ENCODE measurements around the gene TANC1.
A peak's percentile ranks its signal among the peaks of the same experiment; 100 is the strongest.

The TANC1 gene

DNA sequence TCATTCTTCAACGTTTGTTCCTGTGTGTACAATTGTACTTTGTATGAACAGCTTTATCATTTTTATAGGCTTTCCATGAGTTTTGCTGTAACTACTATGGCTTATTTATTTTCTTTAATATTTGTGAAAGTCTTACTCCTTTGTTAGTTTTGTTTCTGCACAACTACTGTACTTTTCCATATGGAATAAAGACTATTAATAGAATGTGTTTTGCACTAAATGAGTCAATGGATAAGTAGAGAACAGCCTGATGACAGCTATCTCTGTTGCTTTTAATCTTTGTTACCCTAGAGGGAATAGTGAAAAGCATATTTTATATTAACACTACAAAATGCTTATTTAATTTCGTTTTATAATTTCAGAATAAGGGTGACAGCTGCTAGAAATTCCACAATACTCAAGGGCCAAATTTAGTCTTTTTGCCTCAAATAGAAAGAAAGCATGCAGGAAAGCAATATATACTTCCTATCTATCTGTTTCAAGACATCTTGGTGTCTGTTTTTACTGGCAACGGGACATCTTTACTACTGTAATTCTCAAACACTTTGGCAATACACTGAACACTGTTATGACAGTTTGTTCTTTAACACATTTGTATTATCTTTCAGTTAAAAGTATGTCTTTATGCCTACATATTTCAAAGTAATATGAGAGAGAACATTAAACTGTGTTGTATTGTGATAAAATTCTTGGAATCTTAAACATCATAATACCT, 264.2 kb downstream of the TANC1 start:
- Histone ChIP-seq H3K36me3 (ENCODE audit: control insufficient read depth in 5 of 5, insufficient read depth in 5 of 5, low read length in 5 of 5) (peaks cover 14 to 68% (median 44%) of the 10 kb centered on the region in 5 donors), H3K9me3 (ENCODE audit: control insufficient read depth in 5 of 5, low read length in 5 of 5) (no peaks in the 10 kb centered on the region), H3K9ac (ENCODE audit: low read length in 5 of 5) (no peak overlapping the region), H3K27ac (ENCODE audit: low read depth, low read length) (no peak overlapping the region), H3K4me3 (ENCODE audit: low read depth in 1 of 5, low read length in 5 of 5) (no peak overlapping the region), H3K4me1 (ENCODE audit: control insufficient read depth in 5 of 5, insufficient read depth in 5 of 5, low read length in 5 of 5) (peaks cover 0 to 6% (median 0%) of the 10 kb centered on the region in 5 donors), H3K27me3 (ENCODE audit: control insufficient read depth in 5 of 5, insufficient read depth in 4 of 5, low read length in 5 of 5) (no peaks in the 10 kb centered on the region)

DNA sequence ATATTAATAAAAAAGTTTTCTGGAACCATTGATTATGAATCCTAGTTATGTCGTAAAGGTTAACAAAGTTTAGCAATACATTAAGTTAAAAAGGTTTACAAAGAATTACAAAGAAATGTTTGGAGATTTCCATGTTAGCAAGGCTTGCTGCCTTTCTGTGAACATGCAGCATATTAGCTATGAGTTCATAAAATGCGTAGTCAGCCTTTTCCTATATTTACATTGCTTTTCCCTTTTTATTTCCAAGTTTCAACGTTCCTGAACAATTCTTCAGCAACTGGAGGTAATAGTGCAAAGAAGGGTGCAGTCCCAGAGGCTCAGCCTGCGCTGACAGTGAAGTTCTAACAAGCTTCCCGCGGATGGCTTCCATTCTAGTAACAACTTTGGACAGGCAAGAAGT, 266.4 kb downstream of the TANC1 start:
- Histone ChIP-seq H3K9ac (ENCODE audit: low read length in 5 of 5) (no peak overlapping the region), H3K4me3 (ENCODE audit: low read depth in 1 of 5, low read length in 5 of 5) (no peak overlapping the region), H3K27me3 (ENCODE audit: control insufficient read depth in 5 of 5, insufficient read depth in 4 of 5, low read length in 5 of 5) (no peaks in the 10 kb centered on the region), H3K36me3 (ENCODE audit: control insufficient read depth in 5 of 5, insufficient read depth in 5 of 5, low read length in 5 of 5) (peaks cover 24 to 60% (median 39%) of the 10 kb centered on the region in 5 donors), H3K4me1 (ENCODE audit: control insufficient read depth in 5 of 5, insufficient read depth in 5 of 5, low read length in 5 of 5) (peaks cover 0 to 6% (median 0%) of the 10 kb centered on the region in 5 donors), H3K9me3 (ENCODE audit: control insufficient read depth in 5 of 5, low read length in 5 of 5) (no peaks in the 10 kb centered on the region), H3K27ac (ENCODE audit: low read depth, low read length) (no peak overlapping the region)

DNA sequence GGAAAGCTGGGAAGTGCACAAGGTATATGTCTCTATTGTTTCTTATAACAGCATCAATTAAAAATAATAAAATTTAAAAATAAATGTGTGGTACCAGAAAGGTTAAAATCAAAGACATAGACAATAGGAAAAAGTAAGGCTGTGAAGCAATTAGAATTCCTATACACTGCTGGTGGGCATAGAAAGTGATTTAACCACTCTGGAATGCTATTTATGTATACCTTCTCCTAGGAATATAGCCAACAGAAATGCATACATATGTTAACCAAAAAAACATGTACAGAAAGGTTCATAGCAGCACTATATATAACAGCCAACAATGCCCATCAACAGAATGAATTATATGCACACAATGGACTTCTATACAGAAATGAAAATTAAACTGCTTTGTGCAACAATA, 275.1 kb downstream of the TANC1 start:
- Histone ChIP-seq H3K27me3 (ENCODE audit: control insufficient read depth in 5 of 5, insufficient read depth in 4 of 5, low read length in 5 of 5) (no peaks in the 10 kb centered on the region), H3K9ac (ENCODE audit: low read length in 5 of 5) (no peak overlapping the region), H3K9me3 (ENCODE audit: control insufficient read depth in 5 of 5, low read length in 5 of 5) (peaks cover 0 to 8% (median 2%) of the 10 kb centered on the region in 5 donors), H3K4me1 (ENCODE audit: control insufficient read depth in 5 of 5, insufficient read depth in 5 of 5, low read length in 5 of 5) (no peaks in the 10 kb centered on the region), H3K4me3 (ENCODE audit: low read depth in 1 of 5, low read length in 5 of 5) (no peak overlapping the region), H3K27ac (ENCODE audit: low read depth, low read length) (no peak overlapping the region), H3K36me3 (ENCODE audit: control insufficient read depth in 5 of 5, insufficient read depth in 5 of 5, low read length in 5 of 5) (peaks cover 22 to 35% (median 29%) of the 10 kb centered on the region in 5 donors)

DNA sequence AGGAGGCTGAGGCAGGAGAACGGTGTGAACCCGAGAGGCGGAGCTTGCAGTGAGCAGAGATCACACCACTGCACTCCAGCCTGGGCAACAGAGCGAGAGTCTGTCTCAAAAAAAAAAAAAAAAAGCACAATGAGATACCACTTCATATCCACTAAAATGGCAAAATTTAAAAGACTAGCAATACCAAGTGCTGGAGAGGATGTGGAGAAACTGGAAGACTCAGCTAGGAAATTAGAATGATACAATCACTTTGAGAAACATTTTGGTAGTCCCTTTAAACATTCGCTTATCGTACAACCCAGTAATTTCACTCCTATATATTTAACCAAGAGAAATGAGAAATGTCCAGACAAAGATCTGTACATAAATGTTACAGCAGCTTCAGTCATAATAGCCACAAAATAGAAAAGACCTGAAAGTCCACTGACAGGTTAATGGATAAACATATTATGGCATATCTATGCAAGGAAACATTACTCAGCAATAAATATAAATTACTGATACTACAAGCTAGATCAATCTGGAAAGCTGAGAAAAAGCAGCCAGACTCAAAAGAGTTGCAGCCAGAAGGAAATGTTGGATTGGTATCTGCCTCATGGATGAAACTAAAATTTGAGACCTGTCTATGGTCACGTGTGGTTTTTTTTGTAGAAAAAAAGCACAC, 278.0 kb downstream of the TANC1 start:
- Histone ChIP-seq H3K27me3 (ENCODE audit: control insufficient read depth in 5 of 5, insufficient read depth in 4 of 5, low read length in 5 of 5) (no peaks in the 10 kb centered on the region), H3K36me3 (ENCODE audit: control insufficient read depth in 5 of 5, insufficient read depth in 5 of 5, low read length in 5 of 5) (peaks cover 5 to 17% (median 10%) of the 10 kb centered on the region in 5 donors), H3K9me3 (ENCODE audit: control insufficient read depth in 5 of 5, low read length in 5 of 5) (peaks cover 0 to 8% (median 2%) of the 10 kb centered on the region in 5 donors), H3K9ac (ENCODE audit: low read length in 5 of 5) (no peak overlapping the region), H3K4me1 (ENCODE audit: control insufficient read depth in 5 of 5, insufficient read depth in 5 of 5, low read length in 5 of 5) (peaks cover 0 to 15% (median 12%) of the 10 kb centered on the region in 5 donors), H3K4me3 (ENCODE audit: low read depth in 1 of 5, low read length in 5 of 5) (no peak overlapping the region), H3K27ac (ENCODE audit: low read depth, low read length) (no peak overlapping the region)

DNA sequence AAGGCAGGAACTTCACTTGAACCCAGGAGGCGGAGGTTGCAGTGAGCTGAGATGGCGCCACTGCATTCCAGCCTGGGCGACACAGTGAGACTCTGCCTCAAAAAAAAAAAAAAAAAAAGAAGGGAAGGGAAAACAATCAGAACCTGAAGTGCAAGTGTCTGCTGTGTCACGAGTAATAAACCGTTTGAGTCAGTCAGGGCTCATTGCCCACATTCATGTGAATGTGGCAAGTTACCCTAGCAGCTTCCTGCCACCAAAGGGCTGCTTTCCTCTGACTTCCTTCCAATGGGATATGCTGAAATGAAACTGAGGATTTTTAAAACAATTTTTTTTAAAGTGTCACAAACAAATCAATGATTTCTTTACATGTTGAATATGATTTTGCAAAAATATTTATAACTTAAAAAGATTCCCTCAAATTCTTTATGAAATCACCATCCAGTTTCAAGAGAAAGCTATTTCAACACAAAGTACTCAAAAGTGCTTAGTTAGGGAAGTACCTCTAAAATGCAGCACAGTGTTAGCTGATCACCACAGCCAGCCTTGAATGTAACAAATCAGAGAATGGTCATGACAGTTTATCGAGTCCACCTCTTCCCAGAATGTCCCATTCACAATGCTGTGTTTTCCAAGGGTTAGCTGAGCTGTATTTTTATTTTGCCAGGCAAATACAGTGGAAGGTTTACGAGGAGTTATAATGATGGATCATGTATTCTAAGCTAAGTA, 281.7 kb downstream of the TANC1 start:
- H3K27ac ChIP-seq (ENCODE audit: low read depth, low read length) = peak overlapping the region; percentile 51
- H3K9ac ChIP-seq (ENCODE audit: low read length in 5 of 5) = peak overlapping the region in 1 of 5 donors; percentile 9
- H3K4me3 ChIP-seq (ENCODE audit: low read depth in 1 of 5, low read length in 5 of 5) = peak overlapping the region in 1 of 5 donors; percentile 36
- H3K9me3 ChIP-seq (ENCODE audit: control insufficient read depth in 5 of 5, low read length in 5 of 5) = peaks cover 0 to 8% (median 2%) of the 10 kb centered on the region in 5 donors
- peaks cover 0 to 15% (median 12%) of the 10 kb centered on the region in 5 donors for H3K4me1 ChIP-seq (ENCODE audit: control insufficient read depth in 5 of 5, insufficient read depth in 5 of 5, low read length in 5 of 5)
- H3K36me3 ChIP-seq (ENCODE audit: control insufficient read depth in 5 of 5, insufficient read depth in 5 of 5, low read length in 5 of 5) = peaks cover 3 to 9% (median 5%) of the 10 kb centered on the region in 5 donors
- no peaks in the 10 kb centered on the region for H3K27me3 ChIP-seq (ENCODE audit: control insufficient read depth in 5 of 5, insufficient read depth in 4 of 5, low read length in 5 of 5)

DNA sequence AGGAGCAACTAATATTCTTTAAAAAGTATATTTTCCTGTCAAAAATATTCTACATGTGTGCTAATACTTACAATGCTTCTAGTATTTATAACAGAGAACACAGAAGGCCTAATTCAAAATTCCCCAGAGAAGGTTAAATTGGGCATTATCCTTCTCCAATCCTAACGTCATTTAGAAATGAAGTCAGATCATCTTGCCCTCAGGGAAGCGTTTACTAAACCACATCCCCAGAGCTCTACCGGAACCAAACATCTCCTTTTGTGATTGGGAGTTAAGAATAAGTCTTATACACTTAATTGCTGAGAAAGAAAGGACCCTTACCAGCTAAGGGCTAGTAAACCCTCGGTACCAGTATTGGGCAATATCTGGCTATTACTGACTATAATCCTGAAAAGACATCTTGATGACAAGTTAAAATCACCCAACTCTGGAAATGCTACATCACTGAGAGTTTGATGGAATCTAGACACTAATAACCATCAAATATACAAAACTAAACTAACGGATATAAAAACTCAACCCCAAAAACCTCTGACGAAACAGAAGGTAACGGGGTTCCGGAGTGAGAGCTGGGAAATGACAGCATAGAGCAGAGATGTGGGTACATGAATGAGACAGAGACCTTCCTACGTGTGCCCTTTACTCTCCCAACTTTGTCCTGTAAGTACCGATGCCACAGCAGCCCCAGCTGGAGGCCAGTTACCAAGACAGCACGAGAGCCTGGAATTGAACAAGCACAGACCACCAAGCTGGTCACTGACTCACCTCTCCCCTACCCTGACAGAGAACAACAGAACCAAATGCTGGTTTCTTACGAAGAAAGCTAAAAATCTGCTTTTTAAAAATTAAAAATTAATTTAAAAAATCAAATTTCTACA, 283.1 kb downstream of the TANC1 start:
- H3K9me3 ChIP-seq (ENCODE audit: control insufficient read depth in 5 of 5, low read length in 5 of 5) = peaks cover 0 to 5% (median 0%) of the 10 kb centered on the region in 5 donors
- H3K4me3 ChIP-seq (ENCODE audit: low read depth in 1 of 5, low read length in 5 of 5) = no peak overlapping the region
- H3K27ac ChIP-seq (ENCODE audit: low read depth, low read length) = no peak overlapping the region
- peaks cover 4 to 14% (median 6%) of the 10 kb centered on the region in 5 donors for H3K36me3 ChIP-seq (ENCODE audit: control insufficient read depth in 5 of 5, insufficient read depth in 5 of 5, low read length in 5 of 5)
- H3K9ac ChIP-seq (ENCODE audit: low read length in 5 of 5) = no peak overlapping the region
- H3K27me3 ChIP-seq (ENCODE audit: control insufficient read depth in 5 of 5, insufficient read depth in 4 of 5, low read length in 5 of 5) = no peaks in the 10 kb centered on the region
- peaks cover 0 to 15% (median 12%) of the 10 kb centered on the region in 5 donors for H3K4me1 ChIP-seq (ENCODE audit: control insufficient read depth in 5 of 5, insufficient read depth in 5 of 5, low read length in 5 of 5)

DNA sequence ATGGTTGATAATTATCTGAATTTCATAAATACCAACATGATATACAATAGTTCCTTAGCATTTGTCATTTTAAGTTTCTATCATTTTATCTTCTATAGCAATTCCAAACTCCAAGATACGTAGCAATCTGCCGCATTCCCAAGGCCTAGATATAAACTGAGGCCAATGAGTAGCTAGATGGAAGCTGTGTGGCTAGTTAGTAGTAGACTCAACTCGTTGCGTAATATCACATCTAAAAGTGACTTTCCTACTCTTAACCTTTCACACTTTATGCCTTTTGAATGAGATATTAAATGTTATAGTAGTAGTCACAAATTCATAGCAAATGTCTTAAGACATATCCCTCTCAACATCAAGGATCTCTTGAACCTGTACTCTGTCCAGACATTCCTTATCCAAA, 284.5 kb downstream of the TANC1 start:
- H3K27me3 ChIP-seq (ENCODE audit: control insufficient read depth in 5 of 5, insufficient read depth in 4 of 5, low read length in 5 of 5) = no peaks in the 10 kb centered on the region
- no peak overlapping the region for H3K9ac ChIP-seq (ENCODE audit: low read length in 5 of 5)
- peaks cover 0 to 15% (median 12%) of the 10 kb centered on the region in 5 donors for H3K4me1 ChIP-seq (ENCODE audit: control insufficient read depth in 5 of 5, insufficient read depth in 5 of 5, low read length in 5 of 5)
- no peaks in the 10 kb centered on the region for H3K9me3 ChIP-seq (ENCODE audit: control insufficient read depth in 5 of 5, low read length in 5 of 5)
- peaks cover 5 to 21% (median 13%) of the 10 kb centered on the region in 5 donors for H3K36me3 ChIP-seq (ENCODE audit: control insufficient read depth in 5 of 5, insufficient read depth in 5 of 5, low read length in 5 of 5)
- no peak overlapping the region for H3K4me3 ChIP-seq (ENCODE audit: low read depth in 1 of 5, low read length in 5 of 5)
- no peak overlapping the region for H3K27ac ChIP-seq (ENCODE audit: low read depth, low read length)

DNA sequence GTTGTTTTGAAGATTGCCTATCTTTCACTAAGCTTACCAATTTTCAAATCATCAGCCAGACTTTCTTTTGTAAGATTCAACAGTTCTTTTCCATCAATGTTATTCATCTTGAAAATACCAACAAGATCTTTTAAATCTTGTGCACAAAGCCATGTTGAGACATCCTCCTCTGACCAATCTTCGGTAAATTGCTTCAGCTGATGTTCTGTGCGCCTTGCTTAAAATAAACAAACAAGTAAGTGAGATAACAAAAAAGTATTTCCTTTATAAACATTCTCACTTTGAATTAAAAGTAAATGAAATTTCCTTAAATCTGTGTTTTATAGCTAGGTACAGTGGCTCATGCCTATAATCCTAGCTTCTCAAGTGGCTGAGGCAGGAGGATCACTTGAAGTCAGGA, 287.7 kb downstream of the TANC1 start:
- Histone ChIP-seq H3K27me3 (ENCODE audit: control insufficient read depth in 5 of 5, insufficient read depth in 4 of 5, low read length in 5 of 5) (no peaks in the 10 kb centered on the region), H3K9ac (ENCODE audit: low read length in 5 of 5) (no peak overlapping the region), H3K4me3 (ENCODE audit: low read depth in 1 of 5, low read length in 5 of 5) (no peak overlapping the region), H3K27ac (ENCODE audit: low read depth, low read length) (no peak overlapping the region), H3K9me3 (ENCODE audit: control insufficient read depth in 5 of 5, low read length in 5 of 5) (no peaks in the 10 kb centered on the region), H3K36me3 (ENCODE audit: control insufficient read depth in 5 of 5, insufficient read depth in 5 of 5, low read length in 5 of 5) (peaks cover 5 to 24% (median 13%) of the 10 kb centered on the region in 5 donors), H3K4me1 (ENCODE audit: control insufficient read depth in 5 of 5, insufficient read depth in 5 of 5, low read length in 5 of 5) (no peaks in the 10 kb centered on the region)

DNA sequence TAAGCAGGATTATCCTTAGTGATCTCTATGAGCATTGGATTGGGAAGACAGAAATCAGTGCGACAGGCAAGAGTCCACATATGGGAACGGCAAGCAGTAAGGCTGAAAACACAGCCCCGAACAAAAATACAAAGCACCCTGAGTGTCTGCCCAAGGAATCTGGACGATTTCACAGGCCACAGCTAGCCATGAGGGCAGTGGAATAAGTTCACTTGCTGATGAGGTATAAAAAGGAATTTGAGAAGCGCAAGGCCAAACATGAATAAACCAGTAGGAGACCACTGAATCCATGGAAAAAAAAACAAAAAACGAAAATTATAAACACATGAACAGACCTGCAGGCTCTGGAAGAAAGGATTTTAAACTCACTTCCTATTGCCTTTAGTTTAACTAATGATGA, 293.8 kb downstream of the TANC1 start:
- Histone ChIP-seq H3K9me3 (ENCODE audit: control insufficient read depth in 5 of 5, low read length in 5 of 5) (no peaks in the 10 kb centered on the region), H3K9ac (ENCODE audit: low read length in 5 of 5) (no peak overlapping the region), H3K4me3 (ENCODE audit: low read depth in 1 of 5, low read length in 5 of 5) (no peak overlapping the region), H3K36me3 (ENCODE audit: control insufficient read depth in 5 of 5, insufficient read depth in 5 of 5, low read length in 5 of 5) (peaks cover 3 to 12% (median 8%) of the 10 kb centered on the region in 5 donors), H3K27ac (ENCODE audit: low read depth, low read length) (no peak overlapping the region), H3K4me1 (ENCODE audit: control insufficient read depth in 5 of 5, insufficient read depth in 5 of 5, low read length in 5 of 5) (no peaks in the 10 kb centered on the region), H3K27me3 (ENCODE audit: control insufficient read depth in 5 of 5, insufficient read depth in 4 of 5, low read length in 5 of 5) (no peaks in the 10 kb centered on the region)
